ENCODE data around the gene GIPC3. TPM values are rescaled to one million over a fixed set of nuclear protein-coding genes. Genes with fewer than 3 reads are reported as not detected.

GIPC3 gene
- total RNA-seq, 3 donors from 2014 or later (not counting 1 experiment from before 2014, with no cell fraction given), result 0.28 to 0.66 (median 0.56) TPM

- no peak for TF ChIP-seq CTCF (IDR thresholded peaks at IDR 0.05)
- Mint-ChIP-seq H3K9me3 (no peaks in the 10 kb centered on the region), H3K4me3 (no peak overlapping the region), H3K27me3 (ENCODE audit: low read depth in 2 of 2) (no peaks in the 10 kb centered on the region), H3K36me3 (no peaks in the 10 kb centered on the region), H3K27ac (no peak overlapping the region), H3K4me1 (peaks cover 7 to 21% of the 10 kb centered on the region in 2 donors)
- H3K27ac ChIP-seq (ENCODE audit: low read length), result no peak overlapping the region
- H3K4me1 ChIP-seq (ENCODE audit: control insufficient read depth, insufficient read depth, low read length), result peaks cover 23% of the 10 kb centered on the region
- H3K27me3 ChIP-seq (ENCODE audit: control insufficient read depth, insufficient read depth, low read length), result no peaks in the 10 kb centered on the region
- intact Hi-C loops (cut with micrococcal nuclease), result no loop called here
- DNase-seq (no peak), ATAC-seq (no peak)
- H3K36me3 ChIP-seq (ENCODE audit: control insufficient read depth, insufficient read depth, low read length), result peaks cover 27% of the 10 kb centered on the region
- WGBS (ENCODE audit: insufficient coverage), result 94% methylated on average over 36 of the region's 36 CpGs
- no peaks in the 10 kb centered on the region for H3K9me3 ChIP-seq (ENCODE audit: control insufficient read depth, insufficient read depth, low read length)
- H3K4me3 ChIP-seq (ENCODE audit: low read length), result no peak overlapping the region
These were observed 26.6 kb downstream of the GIPC3 start for GRCh38 chr19:3611841-3612240.

- H3K36me3 Mint-ChIP-seq, result no peaks in the 10 kb centered on the region
These were observed 27.1 kb downstream of the GIPC3 start for GRCh38 chr19:3612330-3612729.

GRCh38 chr19:3612901-3613741 lies 27.8 kb downstream of the GIPC3 start:
- no peaks in the 10 kb centered on the region for H3K9me3 ChIP-seq (ENCODE audit: control insufficient read depth, insufficient read depth, low read length)
- peaks cover 29% of the 10 kb centered on the region for H3K36me3 ChIP-seq (ENCODE audit: control insufficient read depth, insufficient read depth, low read length)
- H3K4me3 ChIP-seq (ENCODE audit: low read length), result no peak overlapping the region
- no peak for ATAC-seq
- peaks cover 3 to 9% of the 10 kb centered on the region in 2 donors for H3K4me1 Mint-ChIP-seq
- H3K36me3 Mint-ChIP-seq, result no peaks in the 10 kb centered on the region
- TF ChIP-seq CTCF (IDR thresholded peaks at IDR 0.05), result no peak
- no peak for DNase-seq
- H3K27ac ChIP-seq (ENCODE audit: low read length), result no peak overlapping the region
- no peaks in the 10 kb centered on the region for H3K27me3 Mint-ChIP-seq (ENCODE audit: low read depth in 2 of 2)
- no peaks in the 10 kb centered on the region for H3K27me3 ChIP-seq (ENCODE audit: control insufficient read depth, insufficient read depth, low read length)
- H3K4me1 ChIP-seq (ENCODE audit: control insufficient read depth, insufficient read depth, low read length), result peaks cover 16% of the 10 kb centered on the region
- no peak overlapping the region for H3K27ac Mint-ChIP-seq
- WGBS (ENCODE audit: insufficient coverage), result 95% methylated on average over 79 of the region's 79 CpGs
- intact Hi-C loops (cut with micrococcal nuclease), result no loop called here
- no peaks in the 10 kb centered on the region for H3K9me3 Mint-ChIP-seq
- H3K4me3 Mint-ChIP-seq, result no peak overlapping the region

More at GRCh38 chr19:3612330-3612729, 27.1 kb downstream of the GIPC3 start:
- Mint-ChIP-seq H3K27me3 (ENCODE audit: low read depth in 2 of 2) (no peaks in the 10 kb centered on the region), H3K27ac (no peak overlapping the region), H3K9me3 (no peaks in the 10 kb centered on the region), H3K4me3 (no peak overlapping the region), H3K4me1 (peaks cover 7 to 17% of the 10 kb centered on the region in 2 donors)
- Histone ChIP-seq H3K27ac (ENCODE audit: low read length) (no peak overlapping the region), H3K4me1 (ENCODE audit: control insufficient read depth, insufficient read depth, low read length) (peaks cover 19% of the 10 kb centered on the region), H3K4me3 (ENCODE audit: low read length) (no peak overlapping the region), H3K9me3 (ENCODE audit: control insufficient read depth, insufficient read depth, low read length) (no peaks in the 10 kb centered on the region), H3K36me3 (ENCODE audit: control insufficient read depth, insufficient read depth, low read length) (peaks cover 29% of the 10 kb centered on the region), H3K27me3 (ENCODE audit: control insufficient read depth, insufficient read depth, low read length) (no peaks in the 10 kb centered on the region)
- ATAC-seq (no peak), DNase-seq (no peak)
- 98% methylated on average over 33 of the region's 33 CpGs for WGBS (ENCODE audit: insufficient coverage)
- no peak for TF ChIP-seq CTCF (IDR thresholded peaks at IDR 0.05)
- intact Hi-C loops (cut with micrococcal nuclease), result no loop called here
